HG02884 (cell line): Measurements from ENCODE around the gene ZNF398.
"Not testable (repeated sequence)": the region's sequence is repeated elsewhere in the genome, so short reads cannot be mapped to it uniquely, and the experiment has no call there.

Experiments used
- ATAC-seq: cut with Tn5 transposase; IDR thresholded peaks from one replicate; pipeline ENCODE4 v1.9.1; 2021; ENCODE audit warnings: mild to moderate bottlenecking, moderate library complexity; ENCODE audit not compliant: unreplicated experiment

The ZNF398 gene, protein sequence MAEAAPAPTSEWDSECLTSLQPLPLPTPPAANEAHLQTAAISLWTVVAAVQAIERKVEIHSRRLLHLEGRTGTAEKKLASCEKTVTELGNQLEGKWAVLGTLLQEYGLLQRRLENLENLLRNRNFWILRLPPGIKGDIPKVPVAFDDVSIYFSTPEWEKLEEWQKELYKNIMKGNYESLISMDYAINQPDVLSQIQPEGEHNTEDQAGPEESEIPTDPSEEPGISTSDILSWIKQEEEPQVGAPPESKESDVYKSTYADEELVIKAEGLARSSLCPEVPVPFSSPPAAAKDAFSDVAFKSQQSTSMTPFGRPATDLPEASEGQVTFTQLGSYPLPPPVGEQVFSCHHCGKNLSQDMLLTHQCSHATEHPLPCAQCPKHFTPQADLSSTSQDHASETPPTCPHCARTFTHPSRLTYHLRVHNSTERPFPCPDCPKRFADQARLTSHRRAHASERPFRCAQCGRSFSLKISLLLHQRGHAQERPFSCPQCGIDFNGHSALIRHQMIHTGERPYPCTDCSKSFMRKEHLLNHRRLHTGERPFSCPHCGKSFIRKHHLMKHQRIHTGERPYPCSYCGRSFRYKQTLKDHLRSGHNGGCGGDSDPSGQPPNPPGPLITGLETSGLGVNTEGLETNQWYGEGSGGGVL

GRCh38 chr7:149147072-149147751, at the start of gene ZNF398:
TSS of gene ZNF398 (plus strand) at chr7:149147453. CDS start at chr7:149147743, 290 bp downstream.
- ATAC-seq = peak; percentile 64

- ATAC-seq = no peak
Measured at GRCh38 chr7:149099058-149099457, 48.2 kb upstream of the ZNF398 start.

GRCh38 chr7:149100821-149101220, 46.4 kb upstream of the ZNF398 start:
- ATAC-seq = no peak

DNA sequence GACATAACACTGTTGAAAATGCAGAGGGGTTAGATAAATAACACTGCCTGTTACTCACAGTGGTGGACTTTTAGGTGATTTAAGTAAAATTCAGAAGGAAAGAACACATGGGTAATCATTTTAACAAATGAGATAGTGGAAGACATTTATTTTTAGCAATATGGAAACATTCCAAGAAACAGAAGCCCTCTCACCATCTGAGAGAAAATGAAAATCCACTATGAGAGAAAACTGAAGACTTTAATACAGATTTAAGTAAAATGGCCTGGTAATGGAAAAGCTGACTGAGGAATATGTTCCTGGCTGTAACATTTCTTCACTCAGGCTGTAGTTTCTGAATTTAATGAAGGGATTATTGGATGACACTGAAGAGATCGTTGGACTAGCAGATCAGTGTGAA, 44.6 kb upstream of the ZNF398 start:
- ATAC-seq = no peak

DNA sequence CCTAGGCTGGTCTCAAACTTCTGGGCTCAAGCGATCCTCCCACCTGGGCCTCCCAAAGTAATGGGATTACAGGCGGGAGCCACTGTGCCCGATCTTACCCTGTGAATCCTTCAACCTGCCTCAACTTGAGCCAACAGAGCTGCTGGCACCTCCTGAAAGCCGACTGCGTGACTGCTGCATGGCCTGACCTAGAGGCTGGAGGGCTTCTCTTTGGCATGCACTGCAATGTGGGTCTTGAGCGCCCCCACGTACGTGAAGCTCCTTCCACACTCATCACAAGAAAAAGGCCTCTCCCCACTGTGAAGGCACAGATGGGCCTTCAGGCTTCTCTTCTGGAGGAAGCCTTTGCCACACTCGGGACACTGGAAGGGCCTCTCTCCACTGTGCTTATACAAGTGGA, 43.8 kb upstream of the ZNF398 start:
- no peak for ATAC-seq

- ATAC-seq = no peak
Measured at GRCh38 chr7:149104214-149104613, 43.0 kb upstream of the ZNF398 start.

DNA sequence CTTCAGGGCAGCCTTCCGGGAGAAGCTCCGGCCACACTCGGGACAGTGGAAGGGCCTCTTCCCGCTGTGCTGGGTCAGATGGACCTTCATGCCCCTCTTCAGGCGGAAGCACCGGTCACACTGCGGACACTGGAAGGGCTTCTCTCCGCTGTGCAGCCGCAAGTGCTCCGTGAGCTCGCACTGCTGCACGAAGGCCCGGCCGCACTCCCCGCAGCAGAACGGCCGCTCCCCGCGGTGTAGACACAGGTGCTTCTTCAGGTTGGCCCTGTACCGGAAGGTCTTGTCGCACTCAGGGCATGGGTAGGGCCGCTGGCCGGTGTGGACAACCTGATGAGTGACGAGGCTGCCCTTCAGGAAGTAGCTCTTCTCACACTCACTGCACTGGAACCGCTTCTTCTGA, 42.5 kb upstream of the ZNF398 start:
- ATAC-seq = no peak

DNA sequence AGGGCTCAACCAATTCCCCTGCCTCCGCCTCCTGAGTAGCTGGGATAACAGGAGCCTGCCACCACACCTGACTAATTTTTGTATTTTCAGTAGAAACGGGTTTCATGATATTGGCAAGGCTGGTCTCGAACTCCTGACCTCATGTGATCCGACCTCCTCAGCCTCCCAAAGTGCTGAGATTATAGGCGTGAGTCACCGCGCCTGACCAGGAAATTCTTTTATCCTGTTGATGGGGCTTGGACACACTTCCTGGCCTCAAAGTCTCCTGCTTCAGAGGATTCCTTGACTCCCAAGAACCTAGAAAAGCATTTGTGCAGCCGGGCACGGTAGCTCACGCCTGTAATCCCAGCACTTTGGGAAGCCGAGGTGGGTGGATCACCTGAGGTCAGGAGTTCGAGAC, 37.3 kb upstream of the ZNF398 start:
- ATAC-seq = no peak

- ATAC-seq = no peak
Measured at GRCh38 chr7:149125189-149125862, 21.9 kb upstream of the ZNF398 start.

GRCh38 chr7:149125863-149126661, 21.2 kb upstream of the ZNF398 start, which contains the start of gene ZNF425:
TSS of gene ZNF425 (minus strand) at chr7:149126324. CDS start at chr7:149126213, 111 bp downstream.
- peak; percentile 80 for ATAC-seq

- peak; percentile 36 for ATAC-seq
Measured at GRCh38 chr7:149126662-149127266, 20.5 kb upstream of the ZNF398 start.

DNA sequence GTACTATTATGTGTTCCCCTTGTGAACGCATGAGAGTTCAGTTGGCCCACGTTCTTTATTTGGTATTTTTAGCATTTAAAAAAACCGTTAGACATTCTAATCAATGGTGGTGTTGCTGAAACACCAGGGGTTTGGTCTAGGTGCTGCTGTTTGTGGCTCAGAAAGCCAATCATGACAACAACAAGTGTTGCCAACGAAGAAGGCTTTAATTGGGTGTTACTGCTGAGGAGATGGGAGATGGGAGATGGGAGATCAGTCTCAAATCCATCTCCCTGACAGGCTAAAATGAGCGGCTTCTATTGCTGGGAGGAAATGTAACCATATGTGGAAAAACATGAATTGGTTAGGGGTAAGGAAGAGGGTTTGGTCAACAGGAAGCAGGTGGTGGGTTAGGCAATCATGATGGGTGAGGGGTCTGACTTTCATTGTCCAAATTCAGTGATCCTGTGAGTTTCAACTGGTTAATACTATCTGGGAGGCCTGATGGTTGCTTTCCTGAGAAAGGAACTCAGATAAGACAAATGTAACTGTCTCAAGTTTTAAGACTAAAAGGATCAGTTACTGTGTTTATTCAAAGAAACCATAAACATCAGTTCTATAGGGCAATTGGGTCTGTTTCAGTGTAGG, 16.6 kb upstream of the ZNF398 start:
- no peak for ATAC-seq

GRCh38 chr7:149133028-149133710, 14.1 kb upstream of the ZNF398 start:
- ATAC-seq = no peak

GRCh38 chr7:149136118-149136517, 11.1 kb upstream of the ZNF398 start:
- no peak for ATAC-seq

DNA sequence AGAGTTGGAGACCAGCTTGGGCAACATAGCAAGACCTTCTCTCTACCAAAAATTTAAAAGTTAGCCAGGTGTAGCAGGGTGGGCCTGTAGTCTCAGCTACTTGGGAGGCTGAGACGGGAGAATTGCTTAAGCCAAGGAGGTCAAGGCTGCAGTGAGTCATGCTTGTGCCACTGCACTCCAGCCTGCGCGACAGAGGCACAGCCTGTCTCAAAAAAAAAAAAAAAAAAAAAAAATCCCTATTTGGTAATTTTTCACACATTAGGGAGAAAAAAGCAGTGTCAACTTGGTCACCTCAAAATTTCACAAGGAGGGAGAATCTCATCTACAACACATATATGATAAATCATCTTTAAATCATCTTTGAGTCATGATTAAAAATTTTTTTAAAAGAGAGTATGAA, 6.4 kb upstream of the ZNF398 start:
- no peak for ATAC-seq

- ATAC-seq = no peak
Measured at GRCh38 chr7:149141893-149142292, 5.4 kb upstream of the ZNF398 start.

DNA sequence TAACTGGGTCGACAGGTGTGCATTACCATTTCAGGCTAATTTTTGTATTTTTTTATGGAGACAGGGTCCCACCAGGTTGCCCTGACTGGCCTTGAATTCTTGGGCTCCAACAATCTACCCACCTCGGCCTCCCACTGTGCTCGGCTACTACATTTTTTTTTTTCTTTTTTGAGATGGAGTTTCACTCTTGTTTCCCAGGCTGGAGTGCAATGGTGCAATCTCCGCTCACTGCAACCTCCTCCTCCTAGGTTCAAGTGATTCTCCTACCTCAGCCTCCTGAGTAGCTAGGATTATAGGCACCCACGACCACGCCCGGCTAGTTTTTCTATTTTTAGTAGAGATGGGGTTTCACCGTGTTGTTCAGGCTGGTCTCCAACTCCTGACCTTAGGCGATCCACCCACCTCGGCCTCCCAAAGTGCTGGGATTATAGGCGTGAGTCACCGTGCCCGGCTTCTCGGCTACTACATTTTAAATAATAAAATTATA, 2.8 kb upstream of the ZNF398 start:
- ATAC-seq = not testable (repeated sequence)

DNA sequence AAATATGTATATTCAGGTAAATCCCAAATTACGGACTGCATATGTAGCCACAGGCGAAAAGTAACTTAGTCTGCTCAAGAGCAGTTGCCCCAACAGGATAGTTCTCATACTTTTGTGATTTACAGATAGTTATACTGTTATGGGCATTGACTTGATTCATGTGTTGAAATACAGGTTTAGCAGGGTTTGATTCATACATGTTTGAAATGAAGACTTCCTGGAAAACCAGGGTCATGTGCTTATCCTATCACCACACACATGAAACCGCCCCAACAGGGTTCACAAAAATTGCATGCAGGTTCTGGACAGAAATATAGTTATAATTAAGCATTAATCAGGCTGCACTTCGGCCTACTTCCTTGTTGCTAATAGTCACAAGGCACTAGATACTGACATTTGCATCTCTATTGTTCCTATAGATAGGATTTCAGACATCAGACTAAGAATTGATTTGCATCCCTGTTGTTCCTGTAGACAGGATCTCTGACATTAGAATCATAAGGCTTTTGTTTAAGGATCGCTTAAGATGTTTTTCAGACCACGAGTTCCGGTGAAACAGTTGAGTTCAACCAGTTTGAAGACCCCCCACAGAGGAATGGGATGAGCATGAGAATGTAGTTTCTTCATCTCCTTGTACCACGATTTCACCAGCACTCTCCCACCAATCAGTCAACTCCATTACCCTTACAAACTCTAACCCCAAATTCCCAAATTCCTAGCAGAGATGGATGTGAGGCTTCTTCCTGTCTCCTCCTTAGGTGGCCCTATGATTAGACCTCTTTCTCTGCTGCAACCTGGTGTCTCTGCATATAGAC, 2.0 kb upstream of the ZNF398 start:
- ATAC-seq = no peak
